Panc1 (cell line): ENCODE results near the gene SDK1.

Source experiments
- POLR2AphosphoS5 ChIP-seq: IDR thresholded peaks from 2 replicates; pipeline ENCODE4 v1.6.1; 2012; ENCODE audit warnings: mild to moderate bottlenecking, low read depth, low read length, moderate library complexity
- SIN3A ChIP-seq: IDR thresholded peaks from 2 replicates; pipeline ENCODE4 v1.6.1; 2012; ENCODE audit warnings: low read depth, mild to moderate bottlenecking, low read length, moderate library complexity, borderline replicate concordance; ENCODE audit not compliant: insufficient read depth
- TF ChIP-seq, protein P1 (sequence below): fragments of 450-650 bp; IDR thresholded peaks from 2 replicates; pipeline ENCODE4 v1.5.1; 2017; ENCODE audit warnings: mild to moderate bottlenecking
- TF ChIP-seq, protein P2 (sequence below), 2 experiments: IDR thresholded peaks; 2 replicates each; pipeline ENCODE4 v1.6.1; 2011 to 2012; ENCODE audit warnings: low read depth in 2 of 2, control low read depth in 1 of 2, low read length in 1 of 2, mild to moderate bottlenecking in 1 of 2, moderate library complexity in 1 of 2; ENCODE audit not compliant: insufficient read depth in 1 of 2

DNA sequence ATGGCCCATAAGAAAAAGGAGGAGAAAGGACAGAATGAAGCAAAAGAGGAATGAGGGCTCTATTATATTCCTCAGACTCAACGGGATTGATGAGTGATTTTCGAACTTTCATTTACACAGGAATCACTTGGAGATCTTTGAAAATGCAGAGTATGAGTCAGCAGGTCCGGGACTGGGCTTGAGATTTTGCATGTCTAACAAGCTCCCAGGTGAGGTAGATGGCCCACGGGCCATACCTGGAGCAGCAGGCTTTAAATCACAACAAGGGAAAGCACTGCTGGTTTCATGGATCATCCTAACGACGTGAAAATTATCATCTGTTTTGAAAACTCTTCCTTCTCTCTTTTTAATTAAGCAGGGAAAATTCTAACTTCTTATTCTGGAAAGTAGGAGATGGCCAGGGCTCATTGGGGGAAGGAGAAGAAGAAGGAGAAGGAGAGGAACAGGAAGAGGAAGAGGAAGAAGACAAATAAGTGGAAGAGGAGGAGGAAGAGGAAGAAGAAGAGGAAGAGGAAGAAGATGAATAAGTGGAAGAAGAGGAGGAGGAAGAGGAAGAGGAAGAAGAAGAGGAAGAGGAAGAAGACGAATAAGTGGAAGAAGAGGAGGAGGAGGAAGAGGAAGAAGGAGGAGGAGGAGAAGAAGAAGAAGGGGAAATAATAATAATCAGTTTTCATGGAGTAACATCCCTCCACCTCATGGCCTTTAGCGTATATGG lies 3.8 kb upstream of the SDK1 start:
- TF ChIP-seq, protein P1, sequence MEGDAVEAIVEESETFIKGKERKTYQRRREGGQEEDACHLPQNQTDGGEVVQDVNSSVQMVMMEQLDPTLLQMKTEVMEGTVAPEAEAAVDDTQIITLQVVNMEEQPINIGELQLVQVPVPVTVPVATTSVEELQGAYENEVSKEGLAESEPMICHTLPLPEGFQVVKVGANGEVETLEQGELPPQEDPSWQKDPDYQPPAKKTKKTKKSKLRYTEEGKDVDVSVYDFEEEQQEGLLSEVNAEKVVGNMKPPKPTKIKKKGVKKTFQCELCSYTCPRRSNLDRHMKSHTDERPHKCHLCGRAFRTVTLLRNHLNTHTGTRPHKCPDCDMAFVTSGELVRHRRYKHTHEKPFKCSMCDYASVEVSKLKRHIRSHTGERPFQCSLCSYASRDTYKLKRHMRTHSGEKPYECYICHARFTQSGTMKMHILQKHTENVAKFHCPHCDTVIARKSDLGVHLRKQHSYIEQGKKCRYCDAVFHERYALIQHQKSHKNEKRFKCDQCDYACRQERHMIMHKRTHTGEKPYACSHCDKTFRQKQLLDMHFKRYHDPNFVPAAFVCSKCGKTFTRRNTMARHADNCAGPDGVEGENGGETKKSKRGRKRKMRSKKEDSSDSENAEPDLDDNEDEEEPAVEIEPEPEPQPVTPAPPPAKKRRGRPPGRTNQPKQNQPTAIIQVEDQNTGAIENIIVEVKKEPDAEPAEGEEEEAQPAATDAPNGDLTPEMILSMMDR = no peak
- TF ChIP-seq POLR2AphosphoS5 = no peak
- TF ChIP-seq, protein P2, sequence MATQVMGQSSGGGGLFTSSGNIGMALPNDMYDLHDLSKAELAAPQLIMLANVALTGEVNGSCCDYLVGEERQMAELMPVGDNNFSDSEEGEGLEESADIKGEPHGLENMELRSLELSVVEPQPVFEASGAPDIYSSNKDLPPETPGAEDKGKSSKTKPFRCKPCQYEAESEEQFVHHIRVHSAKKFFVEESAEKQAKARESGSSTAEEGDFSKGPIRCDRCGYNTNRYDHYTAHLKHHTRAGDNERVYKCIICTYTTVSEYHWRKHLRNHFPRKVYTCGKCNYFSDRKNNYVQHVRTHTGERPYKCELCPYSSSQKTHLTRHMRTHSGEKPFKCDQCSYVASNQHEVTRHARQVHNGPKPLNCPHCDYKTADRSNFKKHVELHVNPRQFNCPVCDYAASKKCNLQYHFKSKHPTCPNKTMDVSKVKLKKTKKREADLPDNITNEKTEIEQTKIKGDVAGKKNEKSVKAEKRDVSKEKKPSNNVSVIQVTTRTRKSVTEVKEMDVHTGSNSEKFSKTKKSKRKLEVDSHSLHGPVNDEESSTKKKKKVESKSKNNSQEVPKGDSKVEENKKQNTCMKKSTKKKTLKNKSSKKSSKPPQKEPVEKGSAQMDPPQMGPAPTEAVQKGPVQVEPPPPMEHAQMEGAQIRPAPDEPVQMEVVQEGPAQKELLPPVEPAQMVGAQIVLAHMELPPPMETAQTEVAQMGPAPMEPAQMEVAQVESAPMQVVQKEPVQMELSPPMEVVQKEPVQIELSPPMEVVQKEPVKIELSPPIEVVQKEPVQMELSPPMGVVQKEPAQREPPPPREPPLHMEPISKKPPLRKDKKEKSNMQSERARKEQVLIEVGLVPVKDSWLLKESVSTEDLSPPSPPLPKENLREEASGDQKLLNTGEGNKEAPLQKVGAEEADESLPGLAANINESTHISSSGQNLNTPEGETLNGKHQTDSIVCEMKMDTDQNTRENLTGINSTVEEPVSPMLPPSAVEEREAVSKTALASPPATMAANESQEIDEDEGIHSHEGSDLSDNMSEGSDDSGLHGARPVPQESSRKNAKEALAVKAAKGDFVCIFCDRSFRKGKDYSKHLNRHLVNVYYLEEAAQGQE (IDR thresholded peaks at IDR 0.05; ENCODE audit: insufficient read depth in 1 of 2, low read depth in 2 of 2, low read length in 1 of 2) = no peak
- TF ChIP-seq SIN3A = no peak
